ENCODE data around the gene HLA-DRA.

DNA sequence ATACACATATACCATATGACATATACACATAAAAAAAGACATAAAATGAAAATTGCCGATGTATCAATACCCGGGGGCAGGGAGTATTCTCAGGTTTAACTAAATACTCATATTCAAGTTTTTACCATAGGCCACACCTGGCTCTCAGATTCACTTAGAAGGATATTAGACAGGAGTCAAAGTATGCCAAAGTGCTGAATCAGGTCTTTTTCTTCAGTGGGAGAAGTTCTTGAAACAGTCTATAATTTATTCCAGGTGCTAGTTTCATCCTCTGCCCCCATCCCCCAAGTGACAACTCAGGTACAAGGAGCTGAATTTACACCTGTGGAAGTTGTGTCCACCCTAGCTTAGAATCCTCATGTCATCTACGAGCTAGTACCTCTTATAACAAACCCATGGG lies 8.5 kb upstream of the HLA-DRA start:
- TF ChIP-seq, protein P1, sequence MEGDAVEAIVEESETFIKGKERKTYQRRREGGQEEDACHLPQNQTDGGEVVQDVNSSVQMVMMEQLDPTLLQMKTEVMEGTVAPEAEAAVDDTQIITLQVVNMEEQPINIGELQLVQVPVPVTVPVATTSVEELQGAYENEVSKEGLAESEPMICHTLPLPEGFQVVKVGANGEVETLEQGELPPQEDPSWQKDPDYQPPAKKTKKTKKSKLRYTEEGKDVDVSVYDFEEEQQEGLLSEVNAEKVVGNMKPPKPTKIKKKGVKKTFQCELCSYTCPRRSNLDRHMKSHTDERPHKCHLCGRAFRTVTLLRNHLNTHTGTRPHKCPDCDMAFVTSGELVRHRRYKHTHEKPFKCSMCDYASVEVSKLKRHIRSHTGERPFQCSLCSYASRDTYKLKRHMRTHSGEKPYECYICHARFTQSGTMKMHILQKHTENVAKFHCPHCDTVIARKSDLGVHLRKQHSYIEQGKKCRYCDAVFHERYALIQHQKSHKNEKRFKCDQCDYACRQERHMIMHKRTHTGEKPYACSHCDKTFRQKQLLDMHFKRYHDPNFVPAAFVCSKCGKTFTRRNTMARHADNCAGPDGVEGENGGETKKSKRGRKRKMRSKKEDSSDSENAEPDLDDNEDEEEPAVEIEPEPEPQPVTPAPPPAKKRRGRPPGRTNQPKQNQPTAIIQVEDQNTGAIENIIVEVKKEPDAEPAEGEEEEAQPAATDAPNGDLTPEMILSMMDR (IDR thresholded peaks at IDR 0.05) = no peak
- TF ChIP-seq POLR2A (IDR thresholded peaks at IDR 0.05) = no peak
- no peak for TF ChIP-seq POLR2AphosphoS5 (IDR thresholded peaks at IDR 0.05)
- no peak for TF ChIP-seq EP300 (IDR thresholded peaks at IDR 0.05)
